GM23338 (cell line): ENCODE results near the gene USP48. TPM values are rescaled to one million over a fixed set of nuclear protein-coding genes. Genes with fewer than 3 reads are reported as not detected.

Experiments used
- ATAC-seq: fragments of 200-7000 bp; cut with Tn5 transposase; 3 replicates; pipeline ENCODE4 v1.9.1; 2020
- DNase-seq: peaks from one replicate; pipeline ENCODE4 v3.0.0-alpha.2; 2015; ENCODE audit warnings: low spot score
- H2AFZ ChIP-seq: fragments of 200-600 bp; sonication (generic); 2 replicates; pipeline ENCODE4 v1.8.0; 2016; ENCODE audit warnings: antibody characterized with exemption, mild to moderate bottlenecking, moderate library complexity
- H3F3A ChIP-seq: fragments of 200-600 bp; sonication (generic); replicated peaks from 2 replicates; pipeline ENCODE4 v1.8.0; 2017; ENCODE audit warnings: antibody characterized with exemption, mixed run types, low read depth
- H3K27ac ChIP-seq: fragments of 200-600 bp; sonication (generic); 2 replicates; pipeline ENCODE4 v1.6.1; 2016; ENCODE audit warnings: low read depth
- H3K27me3 ChIP-seq: fragments of 200-600 bp; sonication (generic); 2 replicates; pipeline ENCODE4 v1.8.0; 2016; ENCODE audit warnings: mild to moderate bottlenecking, mixed run types, moderate library complexity; ENCODE audit not compliant: insufficient read depth
- H3K36me3 ChIP-seq: fragments of 200-600 bp; sonication (generic); 2 replicates; pipeline ENCODE4 v1.8.0; 2016; ENCODE audit warnings: mild to moderate bottlenecking; ENCODE audit not compliant: insufficient read depth
- H3K4me1 ChIP-seq: fragments of 200-600 bp; sonication (generic); 2 replicates; pipeline ENCODE4 v1.8.0; 2016; ENCODE audit warnings: mild to moderate bottlenecking, moderate library complexity; ENCODE audit not compliant: insufficient read depth
- H3K4me2 ChIP-seq: fragments of 200-600 bp; sonication (generic); 2 replicates; pipeline ENCODE4 v1.7.1; 2017; ENCODE audit warnings: mixed run types
- H3K4me3 ChIP-seq: fragments of 200-600 bp; sonication (generic); 2 replicates; pipeline ENCODE4 v1.6.1; 2016; ENCODE audit warnings: mixed run types
- H3K79me2 ChIP-seq: fragments of 200-600 bp; sonication (generic); replicated peaks from 2 replicates; pipeline ENCODE4 v1.8.0; 2017; ENCODE audit warnings: mild to moderate bottlenecking; ENCODE audit not compliant: insufficient read depth
- H3K9me2 ChIP-seq: fragments of 200-600 bp; sonication (generic); 2 replicates; pipeline ENCODE4 v1.8.0; 2017; ENCODE audit not compliant: insufficient read depth
- H4K20me1 ChIP-seq: fragments of 200-600 bp; sonication (generic); replicated peaks from 2 replicates; pipeline ENCODE4 v1.8.0; 2017; ENCODE audit warnings: mild to moderate bottlenecking; ENCODE audit not compliant: insufficient read depth
- H3K27ac Mint-ChIP-seq: 2 replicates; pipeline ENCODE4 v1.8.0; 2020; ENCODE audit warnings: inconsistent platforms, mild to moderate bottlenecking, moderate library complexity, mixed read lengths
- H3K27me3 Mint-ChIP-seq: 3 replicates; pipeline ENCODE4 v1.8.0; 2022; ENCODE audit warnings: low read depth, mild to moderate bottlenecking, moderate library complexity, mixed read lengths, inconsistent platforms; ENCODE audit not compliant: insufficient read depth, poor library complexity
- H3K36me3 Mint-ChIP-seq: 3 replicates; pipeline ENCODE4 v1.8.0; 2021; ENCODE audit warnings: low read depth, mild to moderate bottlenecking, inconsistent platforms, moderate library complexity, mixed read lengths
- H3K4me1 Mint-ChIP-seq: 3 replicates; pipeline ENCODE4 v1.8.0; 2020; ENCODE audit warnings: mild to moderate bottlenecking, inconsistent platforms, mixed read lengths
- H3K4me3 Mint-ChIP-seq: 3 replicates; pipeline ENCODE4 v1.8.0; 2021; ENCODE audit warnings: moderate library complexity, mild to moderate bottlenecking, inconsistent platforms, mixed read lengths
- H3K9me3 Mint-ChIP-seq: 3 replicates; pipeline ENCODE4 v1.8.0; 2020; ENCODE audit warnings: moderate library complexity, mild to moderate bottlenecking, inconsistent platforms, mixed read lengths
- CREB1 ChIP-seq: fragments of 250-450 bp; sonication (Bioruptor Pico); IDR thresholded peaks from 2 replicates; pipeline ENCODE4 v1.5.0; 2020; ENCODE audit warnings: low read depth, mild to moderate bottlenecking, moderate library complexity
- EZH2 ChIP-seq: fragments of 200-600 bp; sonication (generic); IDR thresholded peaks from one replicate; pipeline ENCODE4 v1.8.0; 2017; ENCODE audit warnings: antibody characterized with exemption, mild to moderate bottlenecking, low read depth; ENCODE audit not compliant: unreplicated experiment
- EZH2phosphoT487 ChIP-seq: fragments of 200-600 bp; sonication (generic); IDR thresholded peaks from one replicate; pipeline ENCODE4 v1.8.1; 2018; ENCODE audit warnings: antibody characterized with exemption; ENCODE audit not compliant: unreplicated experiment
- JUNB ChIP-seq: IDR thresholded peaks from one replicate; pipeline ENCODE4 v1.6.1; 2016; ENCODE audit warnings: antibody characterized with exemption; ENCODE audit not compliant: unreplicated experiment
- NANOG ChIP-seq: IDR thresholded peaks from 2 replicates; pipeline ENCODE4 v1.6.1; 2016; ENCODE audit warnings: antibody characterized with exemption, borderline replicate concordance
- POLR2AphosphoS5 ChIP-seq: IDR thresholded peaks from 2 replicates; pipeline ENCODE4 v1.6.1; 2016; ENCODE audit warnings: antibody characterized with exemption, low read depth
- REST ChIP-seq: IDR thresholded peaks from one replicate; pipeline ENCODE4 v1.6.1; 2018; ENCODE audit warnings: antibody characterized with exemption; ENCODE audit not compliant: unreplicated experiment
- STAT1 ChIP-seq: IDR thresholded peaks from one replicate; pipeline ENCODE4 v1.6.1; 2016; ENCODE audit warnings: antibody characterized with exemption; ENCODE audit not compliant: unreplicated experiment
- ZNF114 ChIP-seq: fragments of 250-450 bp; sonication (Bioruptor Pico); IDR thresholded peaks from 2 replicates; pipeline ENCODE4 v1.5.0; 2020; ENCODE audit warnings: mild to moderate bottlenecking, moderate library complexity
- ZNF331 ChIP-seq: fragments of 250-450 bp; sonication (Bioruptor Pico); IDR thresholded peaks from 2 replicates; pipeline ENCODE4 v1.5.0; 2020; ENCODE audit warnings: low read depth, mild to moderate bottlenecking, moderate library complexity
- ZNF462 ChIP-seq: fragments of 250-450 bp; sonication (Bioruptor Pico); IDR thresholded peaks from 2 replicates; pipeline ENCODE4 v1.5.0; 2020; ENCODE audit warnings: mild to moderate bottlenecking, moderate library complexity
- polyA plus RNA-seq: library from polyadenylated mRNA; unstranded; fragments of >200 nt; fragmentation: Nextera tagmentation; extraction: Ambion mirVana; gene quantifications from 2 replicates; pipeline ENCODE4 v1.2.1, GENCODE V29; 2016
- total RNA-seq: library from RNA; depleted of rRNA; stranded (reverse); fragments of >200 nt; shearing (Covaris generic); gene quantifications from 2 replicates; pipeline ENCODE4 v1.2.3, GENCODE V29; 2014
- TF ChIP-seq, protein P1 (sequence below), 2 experiments: fragments of 200-600 bp in 1 of 2; sonication (generic) in 1 of 2; conservative IDR thresholded peaks; 2 replicates each; pipeline versions ENCODE4 v1.5.1 to v1.6.1; 2016 to 2017; ENCODE audit warnings: antibody characterized with exemption in 2 of 2, low read depth in 2 of 2, mild to moderate bottlenecking in 2 of 2, moderate library complexity in 1 of 2
- TF ChIP-seq, protein P2 (sequence below): IDR thresholded peaks from 2 replicates; pipeline ENCODE4 v1.6.1; 2016; ENCODE audit warnings: antibody characterized with exemption

Gene USP48
- total and polyA plus RNA-seq, 2 experiments from 2014 or later: 85.9 to 151 TPM

DNA sequence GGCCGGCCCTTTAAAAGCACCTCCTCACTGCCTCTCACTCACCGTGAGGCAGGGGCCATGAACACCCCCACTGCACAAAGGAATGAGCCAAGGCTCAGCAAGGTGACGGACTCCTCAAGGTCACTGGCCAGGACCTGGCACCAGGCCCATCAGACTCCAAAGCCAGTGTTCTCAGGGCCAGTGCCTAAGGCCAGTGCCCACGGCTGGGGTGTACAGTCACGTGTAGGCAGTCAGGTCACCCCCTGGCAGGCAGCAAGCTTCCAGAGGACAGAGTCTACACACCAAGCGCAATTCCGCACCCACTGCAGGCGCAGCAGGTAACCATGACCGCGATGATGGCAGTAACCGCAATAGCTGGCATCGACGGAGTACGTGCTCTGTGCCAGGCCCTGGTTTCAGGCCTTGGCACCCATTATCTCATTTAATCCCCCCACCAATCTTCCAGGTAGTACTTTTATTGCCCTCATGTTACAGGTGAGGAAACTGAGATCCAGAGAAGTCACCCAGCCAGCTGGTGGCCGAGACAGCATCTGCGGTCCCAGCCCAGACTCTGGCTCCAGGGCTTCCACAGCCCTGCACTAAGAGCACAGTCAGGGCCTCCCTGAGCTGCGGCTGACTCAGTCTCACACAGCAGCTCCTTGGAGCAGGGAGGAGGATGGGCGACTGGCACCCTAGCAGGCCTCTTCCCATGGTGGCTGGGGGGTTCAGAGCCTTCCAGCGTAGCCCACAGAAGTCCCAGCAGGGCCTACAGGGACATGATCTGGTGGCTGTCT is 140.8 kb downstream of the USP48 start:
- Histone ChIP-seq H3K4me2 (no peak overlapping the region), H3K79me2 (no peaks in the 10 kb centered on the region), H4K20me1 (no peaks in the 10 kb centered on the region), H3K4me1 (0 out of 2 replicates have a peak, but pooled peaks cover 3% of the 10 kb centered on the region), H3K4me3 (no peak overlapping the region), H2AFZ (no peak overlapping the region), H3F3A (peaks cover 2% of the 10 kb centered on the region; the same call in 1 of the 2 replicates), H3K9me2 (no peaks in the 10 kb centered on the region), H3K27me3 (no peaks in the 10 kb centered on the region), H3K27ac (no peak overlapping the region), H3K36me3 (no peaks in the 10 kb centered on the region)
- H3K27ac Mint-ChIP-seq: no peak overlapping the region
- DNase-seq (no peak), ATAC-seq (no peak; the same call in 2 of the 3 replicates)
- no peaks in the 10 kb centered on the region for H3K9me3 Mint-ChIP-seq
- peaks cover 11% of the 10 kb centered on the region for H3K4me1 Mint-ChIP-seq
- no peak overlapping the region for H3K4me3 Mint-ChIP-seq
- TF ChIP-seq ZNF462 (CRISPR knock-in tag) (no peak), NANOG (no peak), ZNF114 (CRISPR knock-in tag) (no peak), STAT1 (no peak), EZH2phosphoT487 (no peak), ZNF331 (CRISPR knock-in tag) (no peak), REST (no peak), CREB1 (CRISPR knock-in tag) (no peak), EZH2 (no peak), JUNB (no peak), POLR2AphosphoS5 (no peak)
- TF ChIP-seq, protein P1, sequence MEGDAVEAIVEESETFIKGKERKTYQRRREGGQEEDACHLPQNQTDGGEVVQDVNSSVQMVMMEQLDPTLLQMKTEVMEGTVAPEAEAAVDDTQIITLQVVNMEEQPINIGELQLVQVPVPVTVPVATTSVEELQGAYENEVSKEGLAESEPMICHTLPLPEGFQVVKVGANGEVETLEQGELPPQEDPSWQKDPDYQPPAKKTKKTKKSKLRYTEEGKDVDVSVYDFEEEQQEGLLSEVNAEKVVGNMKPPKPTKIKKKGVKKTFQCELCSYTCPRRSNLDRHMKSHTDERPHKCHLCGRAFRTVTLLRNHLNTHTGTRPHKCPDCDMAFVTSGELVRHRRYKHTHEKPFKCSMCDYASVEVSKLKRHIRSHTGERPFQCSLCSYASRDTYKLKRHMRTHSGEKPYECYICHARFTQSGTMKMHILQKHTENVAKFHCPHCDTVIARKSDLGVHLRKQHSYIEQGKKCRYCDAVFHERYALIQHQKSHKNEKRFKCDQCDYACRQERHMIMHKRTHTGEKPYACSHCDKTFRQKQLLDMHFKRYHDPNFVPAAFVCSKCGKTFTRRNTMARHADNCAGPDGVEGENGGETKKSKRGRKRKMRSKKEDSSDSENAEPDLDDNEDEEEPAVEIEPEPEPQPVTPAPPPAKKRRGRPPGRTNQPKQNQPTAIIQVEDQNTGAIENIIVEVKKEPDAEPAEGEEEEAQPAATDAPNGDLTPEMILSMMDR (conservative IDR thresholded peaks at IDR 0.05; ENCODE audit: low read depth in 2 of 2): no peak
- TF ChIP-seq, protein P2, sequence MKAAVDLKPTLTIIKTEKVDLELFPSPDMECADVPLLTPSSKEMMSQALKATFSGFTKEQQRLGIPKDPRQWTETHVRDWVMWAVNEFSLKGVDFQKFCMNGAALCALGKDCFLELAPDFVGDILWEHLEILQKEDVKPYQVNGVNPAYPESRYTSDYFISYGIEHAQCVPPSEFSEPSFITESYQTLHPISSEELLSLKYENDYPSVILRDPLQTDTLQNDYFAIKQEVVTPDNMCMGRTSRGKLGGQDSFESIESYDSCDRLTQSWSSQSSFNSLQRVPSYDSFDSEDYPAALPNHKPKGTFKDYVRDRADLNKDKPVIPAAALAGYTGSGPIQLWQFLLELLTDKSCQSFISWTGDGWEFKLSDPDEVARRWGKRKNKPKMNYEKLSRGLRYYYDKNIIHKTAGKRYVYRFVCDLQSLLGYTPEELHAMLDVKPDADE: no peak
- H3K27me3 Mint-ChIP-seq: peaks cover 4% of the 10 kb centered on the region
- H3K36me3 Mint-ChIP-seq: no peaks in the 10 kb centered on the region
